Colon (tissue), 2 donors: ENCODE data around the gene COL4A1.

Experiments used
- FAIRE-seq: peaks from 2 replicates; lab custom pipeline; 2012; peaks lifted over from hg19 to GRCh38; lab: Jason Lieb, UNC
- donor health status: control.
- donor health status: control.

The COL4A1 gene

DNA sequence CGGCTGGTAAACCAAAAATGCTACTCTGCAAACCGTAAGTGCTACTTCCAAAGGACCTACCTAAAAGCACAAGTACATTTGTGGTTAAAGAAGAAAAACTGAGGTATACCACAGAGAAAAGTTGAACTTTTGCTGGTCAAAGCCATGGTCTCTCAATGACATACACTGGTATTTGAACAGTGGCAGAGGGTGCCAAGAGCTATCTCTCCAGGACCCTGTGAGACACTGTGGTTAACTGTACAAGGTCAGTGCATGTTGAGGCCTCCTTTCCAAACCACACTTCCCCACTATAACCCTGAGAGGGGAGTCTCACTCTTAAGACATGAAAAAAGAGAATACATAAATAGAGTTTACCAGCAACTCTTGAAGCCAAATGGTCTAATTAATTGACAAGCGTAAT is 49.5 kb downstream of the COL4A1 start:
- FAIRE-seq, result no peak

GRCh38 chr13:110256126-110256905 is 50.6 kb downstream of the COL4A1 start:
- no peak for FAIRE-seq

DNA sequence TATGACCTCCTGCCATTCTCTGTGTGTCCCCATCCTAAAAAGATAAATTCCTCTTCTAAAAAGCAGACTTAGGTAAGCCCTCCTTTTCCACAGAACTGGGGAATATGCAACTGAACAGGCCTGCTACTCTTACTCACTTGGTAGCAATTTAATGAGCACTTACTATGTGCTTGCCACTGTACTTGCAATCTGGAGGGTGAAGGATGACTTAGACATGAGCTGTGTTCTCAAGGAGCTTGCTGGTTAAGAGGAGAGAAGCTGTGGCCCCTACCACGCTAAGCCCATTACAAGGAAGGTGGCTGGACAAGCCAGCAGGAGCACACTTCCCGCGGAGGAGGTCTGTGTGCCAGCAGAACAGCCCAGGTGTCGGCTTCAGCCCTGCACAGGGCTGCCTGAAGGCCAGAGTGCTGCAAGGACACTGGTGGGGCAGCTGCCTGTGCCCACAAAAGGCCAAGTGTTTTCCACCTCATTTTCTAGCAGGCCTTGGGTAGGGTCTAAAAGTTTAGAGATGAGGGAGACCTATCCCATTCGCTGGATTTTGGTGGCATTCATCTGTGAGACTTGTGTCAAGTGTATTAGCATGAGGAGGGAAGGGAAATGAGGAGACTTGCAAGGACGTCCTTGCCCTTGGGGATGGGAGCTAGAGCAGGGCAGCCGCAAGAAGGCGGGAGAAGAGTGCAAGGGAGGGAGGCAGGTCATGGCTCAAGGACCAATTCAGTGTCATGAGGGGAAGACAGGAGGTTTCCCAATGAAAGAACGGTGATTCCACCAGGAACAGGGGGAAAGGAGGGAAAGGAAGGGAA is 52.0 kb downstream of the COL4A1 start:
- FAIRE-seq, result no peak

- FAIRE-seq, result no peak
Measured at GRCh38 chr13:110254151-110254679, 52.7 kb downstream of the COL4A1 start.

DNA sequence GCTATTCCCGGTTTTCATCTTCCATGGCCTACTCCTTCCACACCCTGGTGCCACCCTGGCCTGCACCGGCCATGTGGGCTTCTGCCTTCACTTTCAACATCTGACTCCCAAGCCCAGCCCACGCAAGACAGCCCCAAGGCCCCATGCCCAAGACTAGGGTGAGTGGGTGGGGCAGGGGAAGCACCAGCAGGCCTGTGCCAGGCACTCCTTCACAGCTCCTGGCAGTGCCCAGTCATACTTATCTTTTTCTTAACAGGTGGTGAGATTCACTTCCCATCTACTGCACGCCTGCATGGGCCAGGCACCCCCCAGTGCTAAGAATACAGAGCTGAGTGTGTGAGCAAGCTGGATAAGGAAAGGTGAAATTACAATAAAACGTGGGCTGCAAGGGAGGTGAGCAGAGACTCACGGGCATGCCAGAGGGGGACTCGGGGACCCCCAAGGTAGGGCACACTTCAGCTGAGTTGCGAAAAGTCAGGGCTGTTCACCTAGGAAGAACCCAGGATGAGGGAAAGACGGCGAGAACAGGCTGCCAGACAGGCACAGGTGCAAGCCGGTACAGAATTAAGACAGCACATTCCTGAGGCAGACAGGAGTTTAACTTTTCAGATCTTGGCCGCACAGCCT is 55.7 kb downstream of the COL4A1 start:
- no peak for FAIRE-seq

- FAIRE-seq, result no peak
Measured at GRCh38 chr13:110250258-110250891, 56.6 kb downstream of the COL4A1 start.

DNA sequence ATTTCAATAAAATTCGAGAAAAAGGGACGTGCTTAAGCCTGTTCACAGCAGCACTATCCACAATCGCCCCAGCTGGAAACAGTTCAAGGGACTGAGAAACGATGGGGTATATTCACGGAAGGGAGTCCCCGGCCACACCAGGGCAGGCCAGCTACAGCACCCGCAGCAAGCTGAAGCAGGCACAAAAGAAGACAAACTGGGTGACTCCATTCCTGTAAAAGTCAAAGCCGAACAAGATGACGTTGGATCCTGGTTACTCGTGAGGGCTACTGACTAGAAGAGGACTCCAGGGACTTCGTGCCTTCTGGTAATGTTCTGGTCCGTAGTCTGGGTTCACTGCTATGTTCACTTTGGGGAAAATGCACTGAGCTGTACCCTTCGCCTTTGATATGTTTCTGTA is 57.6 kb downstream of the COL4A1 start:
- FAIRE-seq, result no peak

- FAIRE-seq, result no peak
Measured at GRCh38 chr13:110248449-110249143, 58.4 kb downstream of the COL4A1 start.

- no peak for FAIRE-seq
Measured at GRCh38 chr13:110246530-110246929, 60.4 kb downstream of the COL4A1 start.

DNA sequence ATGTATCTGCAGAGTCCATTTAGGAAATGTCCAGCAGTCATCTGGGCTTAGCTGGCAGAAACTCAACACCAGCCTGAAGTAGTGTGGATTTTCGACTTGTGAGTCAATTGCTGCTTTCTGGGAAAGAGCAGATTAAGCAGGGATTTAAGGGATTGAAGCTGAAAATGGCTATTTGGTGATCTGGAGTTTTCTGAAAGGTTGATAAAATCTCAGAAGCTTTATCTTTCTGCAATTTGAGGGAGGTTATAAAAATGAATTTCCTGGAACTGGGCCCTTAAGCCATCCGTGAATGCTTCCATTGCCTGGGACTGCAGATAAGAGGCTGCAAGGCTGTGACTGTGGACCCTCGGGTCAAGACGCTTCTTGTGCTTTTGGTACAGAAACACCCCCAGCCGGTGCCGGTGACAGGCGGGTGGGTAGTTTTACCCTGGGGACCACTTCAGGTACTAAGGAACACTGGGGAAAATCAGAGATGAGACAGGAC is 61.5 kb downstream of the COL4A1 start:
- no peak for FAIRE-seq

DNA sequence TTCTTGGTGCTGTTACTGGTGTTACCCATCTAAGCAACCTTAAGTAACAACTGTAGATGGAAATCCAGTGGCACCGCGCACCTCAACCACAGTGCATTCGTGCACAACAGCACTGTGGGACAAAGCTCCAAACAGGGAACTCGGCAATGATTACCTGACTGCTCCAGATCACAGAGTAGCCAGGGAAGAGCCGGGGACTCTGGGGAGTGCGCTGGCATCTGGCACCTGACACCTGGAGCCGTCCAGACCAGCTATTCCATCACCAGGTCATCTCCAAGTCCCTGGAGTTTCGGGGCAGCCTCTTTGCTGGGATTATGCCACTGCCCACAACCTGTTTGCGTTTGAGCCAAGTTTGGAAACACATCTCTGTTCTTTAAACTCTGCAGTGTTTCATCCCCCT is 62.0 kb downstream of the COL4A1 start:
- no peak for FAIRE-seq

GRCh38 chr13:110244071-110244830 is 62.7 kb downstream of the COL4A1 start:
- no peak for FAIRE-seq

- no peak for FAIRE-seq
Measured at GRCh38 chr13:110242615-110243014, 64.3 kb downstream of the COL4A1 start.

- no peak for FAIRE-seq
Measured at GRCh38 chr13:110240943-110241342, 66.0 kb downstream of the COL4A1 start.

DNA sequence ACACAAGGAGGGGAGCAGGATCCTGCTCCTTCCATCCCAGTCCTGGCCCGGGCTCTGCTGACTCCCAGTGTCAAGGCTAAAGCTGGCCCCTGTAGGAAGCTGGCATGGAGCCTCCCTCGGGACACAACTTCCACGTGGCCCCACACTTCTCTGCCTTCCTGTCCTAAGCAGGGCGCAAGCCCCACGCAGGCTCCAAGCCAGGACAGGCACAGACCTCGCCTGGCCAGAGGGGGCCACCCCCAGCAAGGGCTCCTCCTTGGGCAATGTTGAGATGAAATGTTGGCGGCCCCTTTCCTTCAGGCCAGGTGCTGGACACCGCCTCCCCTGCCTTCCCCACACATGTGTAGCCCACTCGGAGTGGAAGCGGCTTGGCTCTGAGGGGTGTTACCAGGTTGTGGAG is 66.6 kb downstream of the COL4A1 start:
- FAIRE-seq, result no peak

- FAIRE-seq, result no peak
Measured at GRCh38 chr13:110239280-110240125, 67.5 kb downstream of the COL4A1 start.

- no peak for FAIRE-seq
Measured at GRCh38 chr13:110238818-110239195, 68.2 kb downstream of the COL4A1 start.

GRCh38 chr13:110237875-110238817 is 68.8 kb downstream of the COL4A1 start:
- no peak for FAIRE-seq

- no peak for FAIRE-seq
Measured at GRCh38 chr13:110236831-110237261, 70.1 kb downstream of the COL4A1 start.
